ENCODE results near the gene TTF2. TPM values are rescaled to one million over a fixed set of nuclear protein-coding genes. Genes with fewer than 3 reads are reported as not detected.

Gene TTF2
- polyA plus RNA-seq, 1 donor from 2014 or later: 2.6 TPM

DNA sequence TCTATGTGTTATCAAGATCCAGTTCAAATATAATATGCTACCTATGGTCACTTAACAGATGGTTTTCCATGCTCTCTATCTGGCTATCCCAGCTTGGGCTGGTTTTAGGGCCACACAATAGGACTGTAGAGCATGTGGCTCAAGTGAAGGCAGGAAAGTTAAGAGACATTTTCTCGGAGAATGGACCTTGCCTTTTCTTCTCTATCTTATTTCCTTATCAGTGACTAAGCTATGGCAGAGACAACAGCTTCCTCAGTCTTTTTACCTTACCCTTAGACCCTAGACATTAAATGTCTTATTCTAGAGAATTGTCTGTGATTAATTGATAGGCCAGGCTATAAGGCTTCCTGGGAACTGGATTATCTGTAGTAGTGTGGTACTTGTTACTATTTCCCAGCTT lies 30.4 kb upstream of the TTF2 start:
- Histone ChIP-seq H3F3A (ENCODE audit: insufficient read depth, low read length, poor library complexity, severe bottlenecking) (no peaks in the 10 kb centered on the region), H3K9me3 (ENCODE audit: low read length) (no peaks in the 10 kb centered on the region), H4K20me1 (ENCODE audit: insufficient read depth) (no peaks in the 10 kb centered on the region), H3K27ac (ENCODE audit: low read length) (no peak overlapping the region), H3K9ac (ENCODE audit: low read length) (no peak overlapping the region), H3K4me3 (ENCODE audit: low read length) (no peak overlapping the region), H3K79me2 (replicated peaks; ENCODE audit: insufficient read depth, low read length) (no peaks in the 10 kb centered on the region), H3K4me2 (ENCODE audit: low read length) (no peak overlapping the region), H3K36me3 (ENCODE audit: insufficient read depth, low read length) (no peaks in the 10 kb centered on the region), H2AFZ (ENCODE audit: low read depth, low read length) (no peak overlapping the region), H3K27me3 (ENCODE audit: insufficient read depth, low read depth, low read length) (no peaks in the 10 kb centered on the region), H3K9me2 (ENCODE audit: insufficient read depth, low read length) (no peaks in the 10 kb centered on the region)
- no peak for TF ChIP-seq TAF1 (IDR thresholded peaks at IDR 0.05; ENCODE audit: low read depth)
- TF ChIP-seq EZH2 (IDR thresholded peaks at IDR 0.05; ENCODE audit: borderline replicate concordance, insufficient read depth, low read length, poor library complexity, severe bottlenecking): no peak
- TF ChIP-seq, protein P1, sequence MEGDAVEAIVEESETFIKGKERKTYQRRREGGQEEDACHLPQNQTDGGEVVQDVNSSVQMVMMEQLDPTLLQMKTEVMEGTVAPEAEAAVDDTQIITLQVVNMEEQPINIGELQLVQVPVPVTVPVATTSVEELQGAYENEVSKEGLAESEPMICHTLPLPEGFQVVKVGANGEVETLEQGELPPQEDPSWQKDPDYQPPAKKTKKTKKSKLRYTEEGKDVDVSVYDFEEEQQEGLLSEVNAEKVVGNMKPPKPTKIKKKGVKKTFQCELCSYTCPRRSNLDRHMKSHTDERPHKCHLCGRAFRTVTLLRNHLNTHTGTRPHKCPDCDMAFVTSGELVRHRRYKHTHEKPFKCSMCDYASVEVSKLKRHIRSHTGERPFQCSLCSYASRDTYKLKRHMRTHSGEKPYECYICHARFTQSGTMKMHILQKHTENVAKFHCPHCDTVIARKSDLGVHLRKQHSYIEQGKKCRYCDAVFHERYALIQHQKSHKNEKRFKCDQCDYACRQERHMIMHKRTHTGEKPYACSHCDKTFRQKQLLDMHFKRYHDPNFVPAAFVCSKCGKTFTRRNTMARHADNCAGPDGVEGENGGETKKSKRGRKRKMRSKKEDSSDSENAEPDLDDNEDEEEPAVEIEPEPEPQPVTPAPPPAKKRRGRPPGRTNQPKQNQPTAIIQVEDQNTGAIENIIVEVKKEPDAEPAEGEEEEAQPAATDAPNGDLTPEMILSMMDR (IDR thresholded peaks at IDR 0.05; ENCODE audit: poor library complexity, severe bottlenecking): no peak
- no peak for TF ChIP-seq SMC3 (conservative IDR thresholded peaks at IDR 0.05; ENCODE audit: poor library complexity)
- TF ChIP-seq POLR2AphosphoS5 (IDR thresholded peaks at IDR 0.05): no peak
- no peak for TF ChIP-seq EP300 (conservative IDR thresholded peaks at IDR 0.05; ENCODE audit: poor library complexity, severe bottlenecking)
- no peak for TF ChIP-seq MXI1 (conservative IDR thresholded peaks at IDR 0.05; ENCODE audit: poor library complexity, severe bottlenecking)
- TF ChIP-seq, protein P2, sequence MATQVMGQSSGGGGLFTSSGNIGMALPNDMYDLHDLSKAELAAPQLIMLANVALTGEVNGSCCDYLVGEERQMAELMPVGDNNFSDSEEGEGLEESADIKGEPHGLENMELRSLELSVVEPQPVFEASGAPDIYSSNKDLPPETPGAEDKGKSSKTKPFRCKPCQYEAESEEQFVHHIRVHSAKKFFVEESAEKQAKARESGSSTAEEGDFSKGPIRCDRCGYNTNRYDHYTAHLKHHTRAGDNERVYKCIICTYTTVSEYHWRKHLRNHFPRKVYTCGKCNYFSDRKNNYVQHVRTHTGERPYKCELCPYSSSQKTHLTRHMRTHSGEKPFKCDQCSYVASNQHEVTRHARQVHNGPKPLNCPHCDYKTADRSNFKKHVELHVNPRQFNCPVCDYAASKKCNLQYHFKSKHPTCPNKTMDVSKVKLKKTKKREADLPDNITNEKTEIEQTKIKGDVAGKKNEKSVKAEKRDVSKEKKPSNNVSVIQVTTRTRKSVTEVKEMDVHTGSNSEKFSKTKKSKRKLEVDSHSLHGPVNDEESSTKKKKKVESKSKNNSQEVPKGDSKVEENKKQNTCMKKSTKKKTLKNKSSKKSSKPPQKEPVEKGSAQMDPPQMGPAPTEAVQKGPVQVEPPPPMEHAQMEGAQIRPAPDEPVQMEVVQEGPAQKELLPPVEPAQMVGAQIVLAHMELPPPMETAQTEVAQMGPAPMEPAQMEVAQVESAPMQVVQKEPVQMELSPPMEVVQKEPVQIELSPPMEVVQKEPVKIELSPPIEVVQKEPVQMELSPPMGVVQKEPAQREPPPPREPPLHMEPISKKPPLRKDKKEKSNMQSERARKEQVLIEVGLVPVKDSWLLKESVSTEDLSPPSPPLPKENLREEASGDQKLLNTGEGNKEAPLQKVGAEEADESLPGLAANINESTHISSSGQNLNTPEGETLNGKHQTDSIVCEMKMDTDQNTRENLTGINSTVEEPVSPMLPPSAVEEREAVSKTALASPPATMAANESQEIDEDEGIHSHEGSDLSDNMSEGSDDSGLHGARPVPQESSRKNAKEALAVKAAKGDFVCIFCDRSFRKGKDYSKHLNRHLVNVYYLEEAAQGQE (IDR thresholded peaks at IDR 0.05; ENCODE audit: borderline replicate concordance): no peak
- TF ChIP-seq RAD21 (conservative IDR thresholded peaks at IDR 0.05): no peak

DNA sequence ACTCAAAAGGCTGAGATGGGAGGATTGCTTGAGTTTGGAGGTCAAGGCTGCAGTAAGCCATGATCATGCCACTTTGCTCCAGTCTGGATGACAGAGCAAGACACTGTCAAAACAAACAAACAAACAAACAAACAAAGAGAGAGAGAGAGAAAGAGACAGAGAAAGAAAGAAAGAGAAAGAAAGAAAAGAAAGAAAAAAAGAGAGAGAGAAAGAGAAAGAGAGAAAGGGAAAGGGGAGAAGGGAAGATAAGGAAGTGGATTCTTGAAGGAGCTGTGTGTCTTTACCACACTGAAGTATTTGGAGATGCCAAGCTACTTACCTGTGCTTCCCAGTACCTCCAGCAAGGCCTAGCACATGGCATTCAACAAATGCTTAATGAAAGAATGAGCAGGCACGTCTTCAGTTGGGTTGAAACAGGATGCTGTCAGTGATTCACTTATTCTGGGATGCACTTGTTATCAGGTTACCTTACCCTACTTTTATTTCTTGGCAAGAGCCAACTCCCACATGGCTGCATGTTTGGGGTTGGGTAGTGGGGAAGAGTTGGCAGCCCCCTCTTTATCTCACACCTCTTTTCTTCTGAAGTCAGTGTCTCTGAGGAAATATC lies 29.8 kb upstream of the TTF2 start:
- H4K20me1 ChIP-seq (ENCODE audit: insufficient read depth): no peaks in the 10 kb centered on the region
- H3F3A ChIP-seq (ENCODE audit: insufficient read depth, low read length, poor library complexity, severe bottlenecking): no peaks in the 10 kb centered on the region
- no peak overlapping the region for H3K4me3 ChIP-seq (ENCODE audit: low read length)
- H3K9me3 ChIP-seq (ENCODE audit: low read length): no peaks in the 10 kb centered on the region
- TF ChIP-seq EP300 (conservative IDR thresholded peaks at IDR 0.05; ENCODE audit: poor library complexity, severe bottlenecking) (no peak), TAF1 (IDR thresholded peaks at IDR 0.05; ENCODE audit: low read depth) (no peak), MXI1 (conservative IDR thresholded peaks at IDR 0.05; ENCODE audit: poor library complexity, severe bottlenecking) (no peak), EZH2 (IDR thresholded peaks at IDR 0.05; ENCODE audit: borderline replicate concordance, insufficient read depth, low read length, poor library complexity, severe bottlenecking) (no peak), POLR2AphosphoS5 (IDR thresholded peaks at IDR 0.05) (no peak), SMC3 (conservative IDR thresholded peaks at IDR 0.05; ENCODE audit: poor library complexity) (no peak), RAD21 (conservative IDR thresholded peaks at IDR 0.05) (no peak)
- TF ChIP-seq, protein P2 (IDR thresholded peaks at IDR 0.05; ENCODE audit: borderline replicate concordance): no peak
- TF ChIP-seq, protein P1 (IDR thresholded peaks at IDR 0.05; ENCODE audit: poor library complexity, severe bottlenecking): no peak
- H3K4me2 ChIP-seq (ENCODE audit: low read length): no peak overlapping the region
- H3K27ac ChIP-seq (ENCODE audit: low read length): no peak overlapping the region
- H3K27me3 ChIP-seq (ENCODE audit: insufficient read depth, low read depth, low read length): no peaks in the 10 kb centered on the region
- H3K9me2 ChIP-seq (ENCODE audit: insufficient read depth, low read length): no peaks in the 10 kb centered on the region
- H3K9ac ChIP-seq (ENCODE audit: low read length): no peak overlapping the region
- no peak overlapping the region for H2AFZ ChIP-seq (ENCODE audit: low read depth, low read length)
- H3K79me2 ChIP-seq (replicated peaks; ENCODE audit: insufficient read depth, low read length): no peaks in the 10 kb centered on the region
- H3K36me3 ChIP-seq (ENCODE audit: insufficient read depth, low read length): no peaks in the 10 kb centered on the region

Measured in neural cell (in vitro differentiated cells).